Vagina (tissue), 2 donors: ENCODE measurements around the gene RFPL4A. TPM values are rescaled to one million over a fixed set of nuclear protein-coding genes. Genes with fewer than 3 reads are reported as not detected.
"Not testable (repeated sequence)": the region's sequence is repeated elsewhere in the genome, so short reads cannot be mapped to it uniquely, and the experiment has no call there.

Experiments used
- DNase-seq, 2 donors: peaks; one replicate each; pipeline ENCODE4 v3.0.0-alpha.2; 2017; ENCODE audit errors: extremely low spot score in 2 of 2
- H3K27ac ChIP-seq: fragments of 200-600 bp; sonication (generic); one replicate; pipeline ENCODE4 v1.5.1; 2019
- H3K27me3 ChIP-seq: fragments of 200-600 bp; sonication (generic); one replicate; pipeline ENCODE4 v1.5.1; 2019
- H3K36me3 ChIP-seq, 2 donors: fragments of 200-600 bp; sonication (generic); one replicate each; pipeline ENCODE4 v1.5.1; 2017 to 2019
- H3K4me1 ChIP-seq: fragments of 200-600 bp; sonication (generic); one replicate; pipeline ENCODE4 v1.5.1; 2019
- H3K4me3 ChIP-seq, 2 donors: fragments of 200-600 bp; sonication (generic); 1 replicate in 1 of 2; 2 replicates in 1 of 2; pipeline ENCODE4 v1.5.1; 2016 to 2019
- H3K9me3 ChIP-seq: fragments of 200-600 bp; sonication (generic); one replicate; pipeline ENCODE4 v1.5.1; 2019
- POLR2A ChIP-seq, 2 donors: fragments of 450-650 bp; IDR thresholded peaks; one replicate each; pipeline ENCODE4 v1.6.1; 2017; ENCODE audit warnings: antibody characterized with exemption in 2 of 2, mild to moderate bottlenecking in 2 of 2, moderate library complexity in 2 of 2
- POLR2AphosphoS5 ChIP-seq, 2 donors: sonication (generic); formaldehyde crosslinking; IDR thresholded peaks; one replicate each; pipeline ENCODE4 v1.9.0; 2017; ENCODE audit warnings: antibody characterized with exemption in 2 of 2, mild to moderate bottlenecking in 2 of 2, low read depth in 1 of 2; ENCODE audit not compliant: insufficient read depth in 1 of 2
- intact Hi-C: fragments of 100-400 bp; cut with DNase I; formaldehyde crosslinking; loops from one replicate; pipeline ENCODE4 v1.15.1; 2023
- total RNA-seq: library from RNA; depleted of rRNA; stranded (reverse); fragments of >200 nt; gene quantifications from one replicate; pipeline ENCODE4 v1.2.3, GENCODE V29; 2016
- TF ChIP-seq, protein P1 (sequence below), 3 experiments: fragments of 450-650 bp in 2 of 3; fragments of 200-600 bp in 1 of 3; sonication (generic) in 1 of 3; IDR thresholded peaks; one replicate each; pipeline ENCODE4 v1.5.1; 2017 to 2019; ENCODE audit warnings: antibody characterized with exemption in 3 of 3, mild to moderate bottlenecking in 2 of 3, moderate library complexity in 2 of 3

The RFPL4A gene
- total RNA-seq, 1 donor from 2014 or later = not detected

DNA sequence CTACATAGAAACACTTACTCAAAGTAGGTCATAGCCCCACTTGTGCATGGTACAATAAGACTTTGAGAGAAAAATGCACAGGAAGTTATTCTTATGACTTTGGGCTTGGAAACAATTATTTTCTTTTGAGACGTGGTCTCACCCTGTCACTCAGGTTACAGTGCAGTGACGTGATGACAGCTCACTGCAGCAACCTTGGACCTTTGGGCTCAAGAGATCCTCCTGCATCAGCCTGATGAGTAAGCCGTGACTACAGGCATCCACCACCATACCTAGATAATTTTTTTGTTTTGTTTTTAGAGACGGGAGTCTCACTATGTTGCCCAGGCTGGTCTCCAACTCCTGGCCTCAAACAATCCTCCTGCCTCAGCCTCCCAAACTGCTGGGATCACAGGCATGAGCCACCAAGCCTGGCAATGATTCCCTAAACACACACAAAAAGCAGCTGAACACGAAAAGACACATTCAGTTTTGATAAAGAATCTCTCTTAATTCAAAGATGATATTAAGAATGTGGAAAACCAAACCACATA is 38.6 kb upstream of the RFPL4A start:
- no peak overlapping the region for H3K4me3 ChIP-seq
- no peak overlapping the region for H3K27ac ChIP-seq
- DNase-seq = no peak
- TF ChIP-seq, protein P1, sequence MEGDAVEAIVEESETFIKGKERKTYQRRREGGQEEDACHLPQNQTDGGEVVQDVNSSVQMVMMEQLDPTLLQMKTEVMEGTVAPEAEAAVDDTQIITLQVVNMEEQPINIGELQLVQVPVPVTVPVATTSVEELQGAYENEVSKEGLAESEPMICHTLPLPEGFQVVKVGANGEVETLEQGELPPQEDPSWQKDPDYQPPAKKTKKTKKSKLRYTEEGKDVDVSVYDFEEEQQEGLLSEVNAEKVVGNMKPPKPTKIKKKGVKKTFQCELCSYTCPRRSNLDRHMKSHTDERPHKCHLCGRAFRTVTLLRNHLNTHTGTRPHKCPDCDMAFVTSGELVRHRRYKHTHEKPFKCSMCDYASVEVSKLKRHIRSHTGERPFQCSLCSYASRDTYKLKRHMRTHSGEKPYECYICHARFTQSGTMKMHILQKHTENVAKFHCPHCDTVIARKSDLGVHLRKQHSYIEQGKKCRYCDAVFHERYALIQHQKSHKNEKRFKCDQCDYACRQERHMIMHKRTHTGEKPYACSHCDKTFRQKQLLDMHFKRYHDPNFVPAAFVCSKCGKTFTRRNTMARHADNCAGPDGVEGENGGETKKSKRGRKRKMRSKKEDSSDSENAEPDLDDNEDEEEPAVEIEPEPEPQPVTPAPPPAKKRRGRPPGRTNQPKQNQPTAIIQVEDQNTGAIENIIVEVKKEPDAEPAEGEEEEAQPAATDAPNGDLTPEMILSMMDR (IDR thresholded peaks at IDR 0.05) = no peak
- TF ChIP-seq POLR2A (IDR thresholded peaks at IDR 0.05) (no peak), POLR2AphosphoS5 (IDR thresholded peaks at IDR 0.05; ENCODE audit: insufficient read depth in 1 of 2, low read depth in 1 of 2) (no peak)
- intact Hi-C loops = no loop called here
- H3K9me3 ChIP-seq = no peaks in the 10 kb centered on the region
- no peaks in the 10 kb centered on the region for H3K36me3 ChIP-seq
- no peaks in the 10 kb centered on the region for H3K4me1 ChIP-seq
- H3K27me3 ChIP-seq = no peaks in the 10 kb centered on the region

DNA sequence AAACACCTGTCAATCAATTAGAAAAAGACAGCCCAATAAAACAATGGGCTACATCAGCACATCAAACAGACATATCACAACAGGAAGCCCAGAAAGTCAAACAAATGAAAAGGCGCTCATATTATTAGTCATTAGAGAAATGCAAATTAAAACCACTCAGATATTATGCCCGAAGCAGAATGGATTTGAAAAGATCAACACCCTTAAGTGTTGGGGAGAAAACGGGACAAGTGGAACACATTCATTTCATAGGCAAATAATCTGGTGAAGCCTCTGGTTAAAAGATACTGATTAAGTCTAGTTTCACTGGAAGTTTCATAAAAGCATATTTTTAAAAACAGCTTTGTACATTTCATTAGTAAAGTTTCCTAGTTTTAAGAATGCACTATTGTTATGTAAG is 38.1 kb upstream of the RFPL4A start:
- Histone ChIP-seq H3K9me3 (no peaks in the 10 kb centered on the region), H3K27ac (no peak overlapping the region), H3K27me3 (no peaks in the 10 kb centered on the region), H3K4me1 (no peaks in the 10 kb centered on the region), H3K36me3 (no peaks in the 10 kb centered on the region), H3K4me3 (no peak overlapping the region)
- no peak for DNase-seq
- intact Hi-C loops = no loop called here
- TF ChIP-seq POLR2A (IDR thresholded peaks at IDR 0.05) (no peak), POLR2AphosphoS5 (IDR thresholded peaks at IDR 0.05; ENCODE audit: insufficient read depth in 1 of 2, low read depth in 1 of 2) (no peak)
- TF ChIP-seq, protein P1 (IDR thresholded peaks at IDR 0.05) = no peak

DNA sequence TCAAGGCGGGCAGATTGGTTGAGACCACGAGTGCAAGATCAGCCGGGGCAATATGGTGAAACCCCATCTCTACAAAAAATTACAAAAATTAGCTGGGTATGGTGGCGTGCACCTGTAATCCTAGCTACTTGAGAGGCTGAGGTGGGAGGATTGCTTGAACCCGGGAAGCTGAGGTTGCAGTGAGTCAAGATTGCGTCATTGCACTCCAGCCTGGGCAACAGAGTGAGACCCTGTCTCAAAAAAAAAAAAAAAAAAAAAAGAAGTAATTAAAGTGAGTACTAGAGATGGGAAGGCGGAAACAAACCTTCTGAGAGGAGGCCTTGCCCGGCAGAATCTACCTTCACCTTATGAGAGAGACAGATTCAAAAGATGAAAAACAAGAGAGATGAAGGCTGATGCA is 35.4 kb upstream of the RFPL4A start:
- intact Hi-C loops = no loop called here
- no peak overlapping the region for H3K4me3 ChIP-seq
- H3K4me1 ChIP-seq = no peaks in the 10 kb centered on the region
- TF ChIP-seq POLR2A (IDR thresholded peaks at IDR 0.05) = no peak
- no peak for TF ChIP-seq POLR2AphosphoS5 (IDR thresholded peaks at IDR 0.05; ENCODE audit: insufficient read depth in 1 of 2, low read depth in 1 of 2)
- TF ChIP-seq, protein P1 (IDR thresholded peaks at IDR 0.05) = no peak
- no peaks in the 10 kb centered on the region for H3K36me3 ChIP-seq
- DNase-seq = no peak
- no peak overlapping the region for H3K27ac ChIP-seq
- no peaks in the 10 kb centered on the region for H3K9me3 ChIP-seq
- no peaks in the 10 kb centered on the region for H3K27me3 ChIP-seq

DNA sequence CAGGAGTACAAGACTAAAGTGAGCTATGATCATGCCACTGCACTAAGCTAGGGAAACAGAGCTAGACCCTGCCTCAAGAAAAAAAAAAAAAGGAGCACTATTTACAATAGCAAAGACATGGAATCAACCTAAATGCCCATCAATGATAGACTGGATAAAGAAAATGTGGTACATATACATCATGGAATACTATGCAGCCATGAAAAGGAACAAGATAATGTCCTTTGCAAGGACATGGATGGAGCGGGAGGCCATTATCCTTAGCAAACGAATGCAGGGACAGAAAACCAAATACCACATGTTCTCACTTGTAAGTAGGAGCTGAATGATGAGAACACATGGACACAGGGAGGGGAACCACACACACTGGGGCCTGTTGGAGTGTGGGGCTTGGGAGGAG is 28.5 kb upstream of the RFPL4A start:
- H3K9me3 ChIP-seq, H3K27me3 ChIP-seq, H3K4me1 ChIP-seq, DNase-seq, H3K36me3 ChIP-seq, H3K4me3 ChIP-seq, H3K27ac ChIP-seq, intact Hi-C loops: not testable (repeated sequence)

DNA sequence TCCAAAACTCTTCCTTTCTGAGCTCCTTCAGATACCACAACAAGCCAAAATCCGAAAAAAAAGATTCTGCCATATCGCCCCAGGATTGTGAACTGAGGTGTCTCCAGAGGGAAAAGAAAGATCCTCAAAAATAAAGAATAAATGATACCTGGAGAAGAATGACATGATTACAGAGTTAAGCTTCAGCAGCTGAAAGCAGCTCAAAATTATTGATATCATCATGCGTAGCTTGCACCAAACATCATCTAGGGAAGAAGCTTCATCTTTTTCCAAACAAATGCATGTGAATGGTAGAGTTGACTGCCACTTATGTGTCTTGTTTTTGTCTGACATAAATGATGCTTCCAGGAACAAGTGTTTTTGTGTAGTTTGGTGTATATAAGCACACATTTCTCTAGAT is 20.6 kb upstream of the RFPL4A start, which contains the start of gene NLRP9:
Gene NLRP9, minus strand, starts transcription at position 101 of the 400 bp plus-strand sequence. Its CDS starts 28 bp downstream, at position 73.
- intact Hi-C loops = no loop called here

More for the DNA sequence above, 20.6 kb upstream of the RFPL4A start, which contains the start of gene NLRP9:
- DNase-seq = no peak
- no peaks in the 10 kb centered on the region for H3K27me3 ChIP-seq
- H3K27ac ChIP-seq = no peak within 1 kb of the TSS
- TF ChIP-seq, protein P1 (IDR thresholded peaks at IDR 0.05) = no peak
- TF ChIP-seq POLR2A (IDR thresholded peaks at IDR 0.05) (no peak), POLR2AphosphoS5 (IDR thresholded peaks at IDR 0.05; ENCODE audit: insufficient read depth in 1 of 2, low read depth in 1 of 2) (no peak)
- H3K36me3 ChIP-seq = no peaks in the 10 kb centered on the region
- H3K4me1 ChIP-seq = no peaks in the 10 kb centered on the region
- H3K9me3 ChIP-seq = no peaks in the 10 kb centered on the region
- no peak within 1 kb of the TSS for H3K4me3 ChIP-seq
